Lower lobe of right lung (tissue), 2 donors: Measurements from ENCODE around the gene ANKRD31. TPM values are rescaled to one million over a fixed set of nuclear protein-coding genes. Genes with fewer than 3 reads are reported as not detected.
"Not testable (repeated sequence)": the region's sequence is repeated elsewhere in the genome, so short reads cannot be mapped to it uniquely, and the experiment has no call there.

Source experiments
- ATAC-seq, 2 donors: fragments of 200-7000 bp; cut with Tn5 transposase; one replicate each; pipeline ENCODE4 v1.9.1; 2020 to 2022; ENCODE audit warnings: mild to moderate bottlenecking in 2 of 2, moderate library complexity in 2 of 2
- DNase-seq: peaks from one replicate; pipeline ENCODE4 v3.0.0-alpha.2; 2020
- H3K27ac ChIP-seq: fragments of 200-600 bp; one replicate; pipeline ENCODE4 v1.8.0; 2022
- H3K27me3 ChIP-seq: fragments of 200-600 bp; one replicate; pipeline ENCODE4 v1.8.0; 2022; ENCODE audit warnings: low read depth
- H3K36me3 ChIP-seq: fragments of 200-600 bp; one replicate; pipeline ENCODE4 v1.8.0; 2022; ENCODE audit warnings: mild to moderate bottlenecking
- H3K4me1 ChIP-seq: fragments of 200-600 bp; one replicate; pipeline ENCODE4 v1.8.0; 2022
- H3K4me3 ChIP-seq: fragments of 200-600 bp; one replicate; pipeline ENCODE4 v1.8.0; 2022; ENCODE audit warnings: mild to moderate bottlenecking
- H3K9me3 ChIP-seq: fragments of 200-600 bp; one replicate; pipeline ENCODE4 v1.8.0; 2022
- intact Hi-C: fragments of 100-400 bp; cut with DNase I; formaldehyde crosslinking; loops from one replicate; pipeline ENCODE4 v1.11.0; 2022
- total RNA-seq: library from RNA; stranded (reverse); fragmentation: NEBNext Ultra II Directional; extraction: Animal tissue kit (Norgen Biotek cat#: 25700); gene quantifications from one replicate; pipeline ENCODE4 v1.2.1, GENCODE V29; 2021
- TF ChIP-seq, protein P1 (sequence below): fragments of 200-600 bp; IDR thresholded peaks from one replicate; pipeline ENCODE4 v1.8.0; 2022; ENCODE audit warnings: antibody characterized with exemption, mild to moderate bottlenecking
- donor health status: DM: no; HTN: yes; CAD: no; lungs with severe emphysema.

Gene ANKRD31
- total RNA-seq, 1 donor from 2014 or later, result 0.27 TPM

DNA sequence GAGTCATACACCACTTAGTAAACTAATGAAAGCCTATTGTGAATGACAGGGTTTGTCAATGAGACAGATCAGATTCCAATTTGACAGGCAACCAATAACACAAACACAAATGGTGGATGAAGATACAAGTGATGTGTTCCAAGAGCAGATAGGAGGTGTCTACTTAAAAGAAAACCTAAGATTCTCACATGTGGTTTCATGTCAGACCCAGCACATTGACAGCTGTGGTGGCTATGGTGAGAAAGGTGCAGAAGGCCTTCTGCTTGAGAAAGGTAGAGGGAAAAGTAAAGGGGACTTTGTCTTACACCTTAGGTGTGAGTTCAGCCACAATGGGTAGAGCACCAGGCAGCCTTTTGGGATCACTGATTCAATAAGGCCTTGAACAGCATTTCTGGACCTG, 11.2 kb downstream of the ANKRD31 start:
- Histone ChIP-seq H3K27ac (no peak overlapping the region), H3K9me3 (no peaks in the 10 kb centered on the region), H3K4me1 (no peaks in the 10 kb centered on the region), H3K27me3 (no peaks in the 10 kb centered on the region), H3K36me3 (no peaks in the 10 kb centered on the region), H3K4me3 (no peak overlapping the region)
- ATAC-seq (no peak), DNase-seq (no peak)
- intact Hi-C loops, result no loop called here
- TF ChIP-seq, protein P1, sequence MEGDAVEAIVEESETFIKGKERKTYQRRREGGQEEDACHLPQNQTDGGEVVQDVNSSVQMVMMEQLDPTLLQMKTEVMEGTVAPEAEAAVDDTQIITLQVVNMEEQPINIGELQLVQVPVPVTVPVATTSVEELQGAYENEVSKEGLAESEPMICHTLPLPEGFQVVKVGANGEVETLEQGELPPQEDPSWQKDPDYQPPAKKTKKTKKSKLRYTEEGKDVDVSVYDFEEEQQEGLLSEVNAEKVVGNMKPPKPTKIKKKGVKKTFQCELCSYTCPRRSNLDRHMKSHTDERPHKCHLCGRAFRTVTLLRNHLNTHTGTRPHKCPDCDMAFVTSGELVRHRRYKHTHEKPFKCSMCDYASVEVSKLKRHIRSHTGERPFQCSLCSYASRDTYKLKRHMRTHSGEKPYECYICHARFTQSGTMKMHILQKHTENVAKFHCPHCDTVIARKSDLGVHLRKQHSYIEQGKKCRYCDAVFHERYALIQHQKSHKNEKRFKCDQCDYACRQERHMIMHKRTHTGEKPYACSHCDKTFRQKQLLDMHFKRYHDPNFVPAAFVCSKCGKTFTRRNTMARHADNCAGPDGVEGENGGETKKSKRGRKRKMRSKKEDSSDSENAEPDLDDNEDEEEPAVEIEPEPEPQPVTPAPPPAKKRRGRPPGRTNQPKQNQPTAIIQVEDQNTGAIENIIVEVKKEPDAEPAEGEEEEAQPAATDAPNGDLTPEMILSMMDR, result no peak

- ATAC-seq, H3K4me3 ChIP-seq, DNase-seq, H3K27ac ChIP-seq, intact Hi-C loops, H3K4me1 ChIP-seq, H3K36me3 ChIP-seq, H3K27me3 ChIP-seq, H3K9me3 ChIP-seq: not testable (repeated sequence)
Measured at GRCh38 chr5:75220787-75221186, 15.9 kb downstream of the ANKRD31 start.

DNA sequence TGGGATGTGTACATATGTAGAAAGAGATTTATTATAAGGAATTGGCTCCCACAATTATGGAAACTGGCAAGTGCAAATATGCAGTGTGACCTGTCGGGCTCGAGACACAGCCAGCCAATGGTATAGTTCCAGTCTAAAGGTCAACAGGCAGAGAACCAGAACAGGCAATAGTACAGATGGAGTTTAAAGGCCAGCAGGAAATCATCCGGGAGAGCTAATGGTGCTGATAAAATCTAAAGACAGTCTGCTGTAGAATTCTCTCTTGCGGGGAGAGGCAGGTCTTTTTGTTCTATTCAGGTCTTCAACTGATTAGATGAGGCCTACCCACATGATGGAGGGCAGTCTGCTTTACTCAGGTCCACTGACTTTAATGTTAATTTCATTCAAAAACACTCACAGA, 21.8 kb downstream of the ANKRD31 start:
- Histone ChIP-seq H3K4me3 (no peak overlapping the region), H3K27me3 (no peaks in the 10 kb centered on the region), H3K9me3 (peaks cover 8% of the 10 kb centered on the region), H3K36me3 (no peaks in the 10 kb centered on the region), H3K4me1 (no peaks in the 10 kb centered on the region), H3K27ac (no peak overlapping the region)
- intact Hi-C loops, result no loop called here
- ATAC-seq, result no peak
- TF ChIP-seq, protein P1, result no peak
- DNase-seq, result no peak

DNA sequence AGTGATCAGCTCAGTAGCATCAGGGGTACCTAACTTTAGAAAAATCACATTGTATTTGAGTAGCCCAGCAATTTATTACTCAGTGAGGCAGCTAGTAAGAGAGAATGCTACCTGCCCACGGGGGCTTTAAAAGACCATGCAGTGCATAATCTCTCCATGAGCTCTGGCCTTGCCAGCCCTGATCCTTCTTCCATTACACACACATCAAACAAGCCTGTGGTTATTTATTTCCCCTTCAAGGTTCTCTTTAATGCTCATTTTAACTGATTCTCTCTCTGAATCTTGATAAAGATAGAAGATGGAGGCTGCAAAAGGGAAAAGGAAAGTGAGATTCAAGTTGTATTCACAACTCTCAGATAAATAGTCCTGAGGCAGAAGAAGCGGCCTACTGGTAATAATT, 22.3 kb downstream of the ANKRD31 start:
- Histone ChIP-seq H3K4me1 (no peaks in the 10 kb centered on the region), H3K9me3 (peaks cover 8% of the 10 kb centered on the region), H3K27me3 (no peaks in the 10 kb centered on the region), H3K4me3 (no peak overlapping the region), H3K27ac (no peak overlapping the region), H3K36me3 (no peaks in the 10 kb centered on the region)
- TF ChIP-seq, protein P1, result no peak
- intact Hi-C loops, result no loop called here
- no peak for DNase-seq
- ATAC-seq, result no peak

GRCh38 chr5:75203604-75204003, 33.1 kb downstream of the ANKRD31 start:
- intact Hi-C loops, result no loop called here
- ATAC-seq, result no peak
- no peaks in the 10 kb centered on the region for H3K27me3 ChIP-seq

DNA sequence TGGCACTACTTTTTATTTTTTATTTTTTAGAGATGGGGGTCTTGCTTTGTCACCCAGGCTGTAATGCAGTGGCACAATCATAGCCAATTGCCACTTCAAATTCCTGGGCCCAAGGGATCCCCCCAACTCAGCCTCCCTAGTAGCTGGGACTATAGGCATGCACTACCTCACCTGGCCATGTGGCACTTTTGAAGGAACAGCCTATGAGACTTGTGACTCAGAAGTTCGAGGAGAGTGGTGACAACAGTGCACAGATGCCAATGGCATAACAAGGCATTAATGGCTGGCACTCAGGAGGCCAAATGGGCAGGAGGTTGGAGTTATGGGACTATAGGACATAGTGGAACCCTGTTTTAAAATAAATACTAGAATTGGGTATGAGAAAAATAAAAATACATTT, 33.7 kb downstream of the ANKRD31 start:
- intact Hi-C loops, result no loop called here
- Histone ChIP-seq H3K27me3 (no peaks in the 10 kb centered on the region), H3K9me3 (no peaks in the 10 kb centered on the region), H3K4me3 (no peak overlapping the region), H3K36me3 (no peaks in the 10 kb centered on the region), H3K27ac (no peak overlapping the region), H3K4me1 (no peaks in the 10 kb centered on the region)
- TF ChIP-seq, protein P1, result no peak
- ATAC-seq, result no peak
- no peak for DNase-seq

More at GRCh38 chr5:75203604-75204003, 33.1 kb downstream of the ANKRD31 start:
- TF ChIP-seq, protein P1, result no peak
- Histone ChIP-seq H3K4me3 (no peak overlapping the region), H3K27ac (no peak overlapping the region), H3K4me1 (no peaks in the 10 kb centered on the region), H3K36me3 (no peaks in the 10 kb centered on the region), H3K9me3 (no peaks in the 10 kb centered on the region)
- no peak for DNase-seq
